Activated CD4-positive, alpha-beta T cell treated with anti-CD3 and anti-CD28 coated beads for 24 hours (primary cell): ENCODE measurements around the gene IFT20.

Source experiments
- DNase-seq, 2 donors: peaks; one replicate each; pipeline ENCODE4 v3.0.0-alpha.2; 2020; ENCODE audit warnings: low read depth in 2 of 2

Gene IFT20

GRCh38 chr17:28335201-28335958 is at the start of gene IFT20, which contains the start of gene TNFAIP1:
Gene IFT20 (minus strand): TSS chr17:28335472. CDS start chr17:28331985, 3,487 bp downstream.
Gene TNFAIP1 (plus strand): TSS chr17:28335761. CDS start chr17:28339522, 3,761 bp downstream.
- DNase-seq = peak; percentile 90 to 92

DNA sequence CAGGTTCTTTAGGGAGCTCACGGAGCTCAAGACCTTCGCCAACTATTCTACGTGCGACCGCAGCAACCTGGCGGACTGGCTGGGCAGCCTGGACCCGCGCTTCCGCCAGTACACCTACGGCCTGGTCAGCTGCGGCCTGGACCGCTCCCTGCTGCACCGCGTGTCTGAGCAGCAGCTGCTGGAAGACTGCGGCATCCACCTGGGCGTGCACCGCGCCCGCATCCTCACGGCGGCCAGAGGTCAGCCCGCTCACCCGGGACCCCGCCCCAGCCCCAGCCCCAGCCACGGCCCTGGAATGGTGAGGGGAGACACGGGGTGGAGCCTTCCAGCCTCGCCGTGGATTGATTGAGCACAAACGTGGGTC is 49.7 kb upstream of the IFT20 start:
- no peak for DNase-seq

DNA sequence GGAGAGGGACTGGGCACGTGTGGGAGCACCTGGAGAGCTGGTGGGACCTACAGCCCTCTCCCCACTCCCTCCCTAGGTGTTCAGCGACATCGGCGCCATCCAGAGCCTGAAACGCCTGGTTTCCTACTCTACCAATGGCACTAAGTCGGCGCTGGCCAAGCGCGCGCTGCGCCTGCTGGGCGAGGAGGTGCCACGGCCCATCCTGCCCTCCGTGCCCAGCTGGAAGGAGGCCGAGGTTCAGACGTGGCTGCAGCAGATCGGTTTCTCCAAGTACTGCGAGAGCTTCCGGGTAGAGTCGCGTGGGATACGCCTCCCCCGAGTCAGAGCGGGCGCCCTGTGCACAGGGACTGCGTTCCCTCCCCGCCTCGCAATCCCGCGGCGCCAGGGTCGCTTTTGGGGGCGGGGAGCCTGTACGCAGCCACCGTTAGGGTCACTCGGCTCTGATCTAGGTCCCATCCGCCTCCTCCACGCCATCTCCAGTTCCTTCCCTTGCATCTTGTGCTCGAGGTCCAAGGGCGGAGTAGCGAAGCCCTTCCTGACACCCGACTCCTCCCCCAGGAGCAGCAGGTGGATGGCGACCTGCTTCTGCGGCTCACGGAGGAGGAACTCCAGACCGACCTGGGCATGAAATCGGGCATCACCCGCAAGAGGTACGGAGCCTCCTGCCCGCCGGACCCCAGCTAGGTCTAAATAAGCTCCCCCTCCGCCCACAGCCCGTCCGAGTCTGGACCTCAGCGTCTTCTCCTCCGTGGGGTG is 49.2 kb upstream of the IFT20 start:
- DNase-seq = peak; percentile 46 to 51

DNA sequence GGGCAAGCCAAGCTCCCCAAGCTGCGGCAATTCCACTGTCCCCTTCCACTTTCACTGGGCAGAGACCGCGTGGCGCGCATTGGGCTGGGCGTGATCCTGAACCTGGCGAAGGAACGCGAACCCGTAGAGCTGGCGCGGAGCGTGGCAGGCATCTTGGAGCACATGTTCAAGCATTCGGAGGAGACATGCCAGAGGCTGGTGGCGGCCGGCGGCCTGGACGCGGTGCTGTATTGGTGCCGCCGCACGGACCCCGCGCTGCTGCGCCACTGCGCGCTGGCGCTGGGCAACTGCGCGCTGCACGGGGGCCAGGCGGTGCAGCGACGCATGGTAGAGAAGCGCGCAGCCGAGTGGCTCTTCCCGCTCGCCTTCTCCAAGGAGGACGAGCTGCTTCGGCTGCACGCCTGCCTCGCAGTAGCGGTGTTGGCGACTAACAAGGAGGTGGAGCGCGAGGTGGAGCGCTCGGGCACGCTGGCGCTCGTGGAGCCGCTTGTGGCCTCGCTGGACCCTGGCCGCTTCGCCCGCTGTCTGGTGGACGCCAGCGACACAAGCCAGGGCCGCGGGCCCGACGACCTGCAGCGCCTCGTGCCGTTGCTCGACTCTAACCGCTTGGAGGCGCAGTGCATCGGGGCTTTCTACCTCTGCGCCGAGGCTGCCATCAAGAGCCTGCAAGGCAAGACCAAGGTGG is 46.0 kb upstream of the IFT20 start:
- no peak for DNase-seq

DNA sequence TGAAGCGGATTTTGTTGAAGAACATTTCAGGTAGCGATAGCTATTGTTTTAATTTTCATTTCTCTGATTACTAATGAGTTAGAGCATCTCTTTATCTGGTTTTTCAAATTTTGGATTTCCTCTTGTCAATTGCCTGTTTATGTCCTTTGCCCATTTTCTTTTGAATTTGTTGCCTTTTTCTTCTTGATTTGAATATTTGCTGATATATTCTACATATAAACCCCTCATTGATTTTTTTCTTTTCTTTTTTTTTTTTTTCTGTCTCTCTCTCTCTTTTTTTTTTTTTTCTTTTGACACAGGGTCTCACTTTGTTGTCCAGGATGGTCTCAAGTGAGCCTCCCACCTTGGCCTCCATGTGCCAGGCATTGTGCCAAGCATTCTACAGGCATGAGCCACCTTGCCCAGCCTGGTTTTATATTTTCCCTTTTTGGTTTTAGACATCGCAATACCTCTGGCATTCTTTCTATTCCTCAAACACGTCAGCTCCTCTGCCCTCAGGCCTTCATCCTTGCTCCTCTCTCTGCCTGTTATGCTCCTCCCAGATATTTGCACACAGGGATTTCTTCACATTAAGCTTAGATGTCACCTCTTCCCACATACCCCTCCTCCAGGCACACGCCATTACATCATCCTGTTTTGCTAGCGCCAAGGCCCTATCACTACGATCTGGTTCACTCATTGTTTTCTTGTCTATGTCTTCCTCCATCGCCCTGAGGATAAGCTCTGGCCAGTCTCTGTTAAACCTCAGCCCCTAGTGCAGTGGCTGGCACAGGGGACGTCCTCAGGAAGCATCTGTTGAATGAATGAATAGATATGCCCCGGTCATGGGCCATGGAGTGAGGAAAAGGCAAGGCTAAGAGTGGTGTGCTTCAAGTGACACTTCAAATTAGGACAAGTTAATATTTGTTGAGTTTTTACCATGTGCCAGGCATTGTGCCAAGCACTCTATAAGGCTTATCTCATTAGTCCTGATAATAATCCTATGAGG is 44.8 kb upstream of the IFT20 start:
- no peak for DNase-seq

- no peak for DNase-seq
Observed at GRCh38 chr17:28372945-28373274, 37.6 kb upstream of the IFT20 start.

GRCh38 chr17:28372203-28372944 is 37.1 kb upstream of the IFT20 start:
- no peak for DNase-seq

DNA sequence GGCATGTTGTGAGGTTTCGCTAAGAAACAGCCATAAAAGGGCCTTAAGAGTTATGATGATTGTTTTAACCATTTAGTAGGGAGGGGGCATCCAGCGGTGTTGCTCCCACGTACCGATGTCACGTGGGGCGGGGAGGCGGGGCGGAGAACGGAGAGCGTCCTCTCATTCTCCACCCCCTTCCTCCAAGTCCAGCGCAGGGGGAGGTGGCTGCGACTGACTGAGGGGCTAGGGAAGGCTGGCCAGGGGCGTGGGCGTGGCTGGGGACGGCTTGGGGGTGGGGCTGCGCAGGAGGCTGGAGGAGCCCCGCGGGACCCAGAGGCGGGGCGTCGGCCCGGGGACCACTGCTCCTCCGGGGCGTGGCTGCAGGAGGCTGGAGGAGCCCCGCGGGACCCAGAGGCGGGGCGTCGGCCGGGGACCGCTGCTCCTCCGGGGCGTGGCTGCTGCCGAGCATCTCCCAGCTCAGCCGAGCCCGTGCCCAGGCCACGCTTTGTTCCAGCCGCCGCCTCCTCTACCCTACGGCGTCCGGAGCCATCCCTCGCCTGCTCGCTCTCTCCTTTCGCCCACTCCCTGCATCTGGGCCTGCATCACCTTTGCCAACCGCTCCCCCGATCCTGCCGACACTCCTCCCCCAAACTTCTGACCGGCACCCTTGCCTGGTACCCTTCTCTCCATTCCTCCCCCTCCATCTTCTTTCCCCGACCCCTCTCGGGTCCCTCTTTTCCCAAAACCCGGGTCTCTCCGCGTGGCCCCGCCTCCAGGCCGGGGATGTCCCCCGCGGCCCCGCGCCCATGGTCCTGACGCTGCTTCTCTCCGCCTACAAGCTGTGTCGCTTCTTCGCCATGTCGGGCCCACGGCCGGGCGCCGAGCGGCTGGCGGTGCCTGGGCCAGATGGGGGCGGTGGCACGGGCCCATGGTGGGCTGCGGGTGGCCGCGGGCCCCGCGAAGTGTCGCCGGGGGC is 36.3 kb upstream of the IFT20 start, which contains the start of gene SARM1:
SARM1 (plus strand) TSS at position 450 of the 958 bp plus-strand sequence; CDS start at position 789, 339 bp downstream.
- DNase-seq = peak; percentile 74 to 85

GRCh38 chr17:28370744-28371103 is 35.5 kb upstream of the IFT20 start:
- no peak for DNase-seq

- no peak for DNase-seq
Observed at GRCh38 chr17:28370035-28370743, 34.9 kb upstream of the IFT20 start, which contains the start of gene VTN. Gene VTN (minus strand): TSS chr17:28370307. CDS start chr17:28370203, 104 bp downstream.

- DNase-seq = no peak
Observed at GRCh38 chr17:28369684-28370034, 34.4 kb upstream of the IFT20 start.

DNA sequence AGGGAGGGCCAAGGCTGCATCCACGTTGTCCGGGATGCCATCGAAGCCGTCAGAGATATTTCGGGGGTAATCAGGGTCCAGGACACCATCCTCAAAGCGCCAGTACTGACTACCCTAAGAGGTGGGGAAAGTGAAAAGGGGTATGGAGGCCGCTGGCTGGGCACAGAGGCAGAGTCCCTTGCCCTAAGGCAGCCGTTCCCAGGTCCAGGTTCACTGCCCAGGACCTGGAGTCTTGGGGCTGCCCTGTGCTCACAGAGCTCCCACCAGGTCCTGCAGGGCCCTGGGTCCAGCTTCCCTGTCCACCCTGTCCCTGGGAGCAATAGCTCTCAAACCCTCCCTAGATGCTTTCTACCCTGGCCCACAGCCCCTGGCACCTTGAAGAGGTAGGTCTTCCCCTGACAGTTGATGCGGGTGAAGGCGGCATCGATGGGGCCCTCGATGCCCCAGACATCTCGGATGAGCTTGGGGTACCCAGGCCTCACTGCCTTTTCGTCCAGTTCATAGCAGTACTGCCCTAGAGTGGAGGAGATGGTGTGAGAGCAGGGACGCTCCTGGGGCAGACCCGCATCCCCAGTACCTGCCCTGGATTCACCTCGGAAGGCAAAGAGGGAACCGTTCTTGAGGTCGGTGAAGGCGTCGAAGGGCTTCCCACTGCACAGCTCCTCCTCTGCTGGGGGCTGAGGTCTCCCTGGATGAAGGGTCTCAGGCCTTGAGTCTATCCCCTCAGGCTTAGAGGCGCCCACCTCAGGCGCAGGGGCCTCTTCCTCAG is 33.8 kb upstream of the IFT20 start:
- DNase-seq = no peak

- DNase-seq = no peak
Observed at GRCh38 chr17:28368306-28368831, 33.1 kb upstream of the IFT20 start.

- DNase-seq = no peak
Observed at GRCh38 chr17:28367641-28368305, 32.5 kb upstream of the IFT20 start.

- no peak for DNase-seq
Observed at GRCh38 chr17:28366605-28367004, 31.3 kb upstream of the IFT20 start.

DNA sequence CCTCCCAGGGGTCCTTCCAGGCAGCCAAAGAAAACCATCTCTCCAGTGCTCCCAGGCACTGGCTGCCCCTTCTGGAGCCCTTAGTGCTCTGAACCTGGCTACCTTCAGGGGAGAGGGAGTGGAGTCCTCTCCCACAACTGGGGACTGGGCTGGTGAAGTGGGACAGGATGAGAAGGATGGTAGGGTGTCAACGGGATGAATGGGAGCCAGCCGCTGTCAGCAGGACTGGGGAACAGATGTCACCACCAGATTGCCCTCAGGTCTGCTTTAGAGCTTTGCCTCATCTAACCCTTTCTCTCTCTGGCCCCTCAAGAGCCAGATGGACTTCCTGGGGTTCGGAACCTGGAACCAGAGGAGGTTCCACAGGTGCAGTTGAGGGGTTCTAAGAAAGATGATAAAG is 30.2 kb upstream of the IFT20 start:
- DNase-seq = no peak

DNA sequence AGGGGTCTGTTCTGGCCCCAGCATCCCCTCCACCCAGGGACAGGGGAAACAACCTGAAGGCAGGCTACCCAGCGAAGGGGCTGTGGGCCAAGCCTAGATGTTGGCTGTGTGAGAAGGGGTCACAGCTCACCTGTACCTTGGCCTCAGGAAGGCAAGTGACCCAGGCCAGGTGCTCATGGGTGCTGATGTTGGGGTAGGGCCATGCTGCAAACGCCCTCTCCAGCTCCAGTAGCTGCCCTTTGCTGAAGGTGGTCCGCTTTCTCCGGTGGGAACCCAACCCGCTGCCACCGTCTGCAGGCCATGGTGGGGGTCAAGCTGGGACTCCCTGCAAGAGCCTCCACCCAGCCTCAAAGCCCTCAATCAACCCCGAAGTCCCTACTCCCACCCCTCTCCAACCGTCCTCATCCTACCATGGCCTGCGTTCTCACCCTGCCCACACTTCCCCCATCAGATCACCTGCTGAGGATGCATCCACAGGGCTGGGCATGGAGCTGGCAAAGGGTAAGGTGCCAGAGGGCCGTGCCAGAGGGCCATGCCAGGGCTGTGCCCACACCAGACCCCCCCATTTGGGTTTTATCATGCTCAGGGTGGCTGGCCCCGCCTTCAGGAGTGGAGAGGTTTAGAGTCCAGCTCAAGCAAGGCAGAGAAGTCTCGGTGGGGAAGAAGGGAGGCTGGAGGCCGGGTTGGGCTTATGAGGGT is 29.5 kb upstream of the IFT20 start, which contains the start of gene SEBOX:
SEBOX (minus strand) TSS at position 535 of the 699 bp plus-strand sequence; CDS start at position 487, 48 bp downstream.
- no peak for DNase-seq
